IPS-11a (cell line): ENCODE data around the gene CPZ.

Experiments used
- H3K4me3 ChIP-seq: one replicate; pipeline ENCODE4 v1.5.1; 2013; ENCODE audit warnings: low read depth, low read length, control low read depth

CPZ gene

GRCh38 chr4:8579526-8580320, 12.8 kb upstream of the CPZ start:
- H3K4me3 ChIP-seq: no peak overlapping the region

- H3K4me3 ChIP-seq: peak within 1 kb of the TSS; percentile 30
Measured at GRCh38 chr4:8580321-8581093, 12.1 kb upstream of the CPZ start, which contains the start of gene GPR78. Gene GPR78 (plus strand): TSS chr4:8580392. CDS start chr4:8580983, 591 bp downstream.

GRCh38 chr4:8581094-8581861, 11.3 kb upstream of the CPZ start:
- H3K4me3 ChIP-seq: peak overlapping the region; percentile 27

DNA sequence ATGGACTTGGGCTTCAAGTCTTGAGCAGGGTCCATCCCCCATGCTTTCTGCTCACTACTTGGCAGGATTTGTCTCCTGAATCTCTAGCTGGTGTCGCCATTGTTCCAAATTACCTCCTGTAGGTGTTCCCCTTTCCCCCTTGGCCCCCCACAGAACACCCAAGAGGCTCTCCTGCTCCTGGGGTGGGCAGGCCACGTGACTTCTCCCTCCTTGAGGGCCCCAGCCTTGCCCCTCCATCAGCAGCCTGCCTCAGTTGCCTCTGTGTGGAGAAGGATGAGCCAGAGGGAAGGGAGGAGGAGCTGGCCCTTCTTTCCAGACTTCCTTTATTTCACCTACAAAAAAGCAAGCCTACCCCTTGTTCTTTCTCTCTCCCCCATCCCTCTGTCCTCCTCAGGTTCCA, 10.5 kb upstream of the CPZ start:
- H3K4me3 ChIP-seq: no peak overlapping the region

DNA sequence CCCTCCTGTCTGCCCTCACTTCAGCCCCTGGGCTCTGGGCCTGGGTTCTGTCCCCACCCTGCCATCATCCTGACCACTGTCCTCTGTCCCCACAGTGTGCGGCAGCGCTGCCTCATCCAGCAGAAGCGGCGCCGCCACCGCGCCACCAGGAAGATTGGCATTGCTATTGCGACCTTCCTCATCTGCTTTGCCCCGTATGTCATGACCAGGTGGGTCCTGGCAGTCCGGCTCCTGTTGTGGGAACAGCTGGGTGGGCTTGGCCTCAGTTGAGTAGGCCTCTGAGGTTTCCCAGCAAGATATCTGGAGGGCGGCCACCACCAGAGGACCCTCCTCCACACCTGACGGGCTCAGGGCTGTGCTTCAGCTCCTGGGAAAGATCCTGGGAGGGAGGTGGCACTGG, 10.1 kb upstream of the CPZ start:
- no peak overlapping the region for H3K4me3 ChIP-seq

- no peak overlapping the region for H3K4me3 ChIP-seq
Measured at GRCh38 chr4:8582941-8583654, 9.5 kb upstream of the CPZ start.

GRCh38 chr4:8583655-8584025, 8.9 kb upstream of the CPZ start:
- H3K4me3 ChIP-seq: no peak overlapping the region

- H3K4me3 ChIP-seq: no peak overlapping the region
Measured at GRCh38 chr4:8585186-8585585, 7.4 kb upstream of the CPZ start.

DNA sequence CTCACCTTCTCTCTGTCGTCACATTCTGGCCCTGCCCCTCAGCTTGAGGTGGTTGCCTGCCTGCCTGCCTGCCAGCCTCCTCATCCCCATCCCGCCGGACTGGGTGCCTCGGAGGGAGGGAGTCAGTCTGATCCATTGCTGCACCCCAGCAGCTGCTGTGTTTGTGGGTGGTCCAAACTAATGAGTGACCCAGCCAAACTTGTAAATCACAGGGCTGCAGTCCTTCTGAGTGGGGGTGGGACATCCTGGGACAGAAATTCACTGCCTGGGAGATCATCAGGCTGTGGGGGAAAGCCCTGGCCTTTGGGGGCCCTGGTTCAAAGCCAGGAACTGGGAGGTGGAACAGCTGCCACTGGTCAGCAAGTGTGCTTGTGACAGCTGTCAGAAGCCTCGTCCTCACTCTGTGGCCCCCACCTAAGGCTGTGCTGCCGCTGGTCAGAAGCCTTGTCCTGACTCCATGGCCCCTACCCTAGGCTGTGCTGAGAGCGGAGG, 6.8 kb upstream of the CPZ start:
- H3K4me3 ChIP-seq: no peak overlapping the region

DNA sequence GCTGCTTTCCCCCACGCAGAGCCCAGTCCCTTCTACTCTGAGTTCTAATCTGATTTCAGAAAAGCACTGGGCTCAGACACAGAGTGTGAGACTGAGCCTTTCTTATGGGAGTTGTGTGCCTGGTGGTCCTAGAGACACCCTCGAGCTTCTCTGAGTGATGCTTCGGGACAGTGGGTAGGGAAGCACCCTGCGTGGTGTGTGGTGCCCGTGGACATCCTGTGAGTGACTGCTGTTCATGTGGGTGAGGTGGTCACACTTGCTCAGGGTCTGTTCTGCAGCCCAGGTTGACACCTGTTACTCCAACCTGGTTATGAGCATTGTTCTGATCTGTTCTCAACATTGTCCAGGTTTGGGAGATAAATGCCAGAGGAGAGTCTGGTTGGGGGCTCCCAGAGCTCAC, 6.3 kb upstream of the CPZ start:
- no peak overlapping the region for H3K4me3 ChIP-seq

DNA sequence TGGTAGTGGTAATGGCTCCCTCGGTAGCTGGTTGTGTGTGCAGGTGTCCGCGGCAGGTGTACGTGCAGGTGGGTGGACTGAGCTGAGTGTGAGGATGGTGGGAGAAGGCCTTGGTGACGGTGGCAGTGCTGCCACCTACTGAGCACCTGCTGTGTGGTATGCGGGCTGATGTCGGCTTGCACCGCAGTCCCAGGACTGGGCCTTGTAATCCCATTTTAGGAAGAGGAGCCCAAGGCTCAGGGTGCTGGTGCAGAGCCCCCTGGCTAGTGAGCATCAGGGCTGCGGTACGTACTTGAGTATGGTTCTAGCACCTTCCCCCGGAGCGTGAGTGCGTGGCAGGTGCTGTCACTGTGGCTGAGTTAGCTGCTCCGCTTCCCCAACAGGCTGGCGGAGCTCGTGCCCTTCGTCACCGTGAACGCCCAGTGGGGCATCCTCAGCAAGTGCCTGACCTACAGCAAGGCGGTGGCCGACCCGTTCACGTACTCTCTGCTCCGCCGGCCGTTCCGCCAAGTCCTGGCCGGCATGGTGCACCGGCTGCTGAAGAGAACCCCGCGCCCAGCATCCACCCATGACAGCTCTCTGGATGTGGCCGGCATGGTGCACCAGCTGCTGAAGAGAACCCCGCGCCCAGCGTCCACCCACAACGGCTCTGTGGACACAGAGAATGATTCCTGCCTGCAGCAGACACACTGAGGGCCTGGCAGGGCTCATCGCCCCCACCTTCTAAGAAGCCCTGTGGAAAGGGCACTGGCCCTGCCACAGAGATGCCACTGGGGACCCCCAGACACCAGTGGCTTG, 5.7 kb upstream of the CPZ start:
- H3K4me3 ChIP-seq: no peak overlapping the region

- no peak overlapping the region for H3K4me3 ChIP-seq
Measured at GRCh38 chr4:8587469-8588195, 4.9 kb upstream of the CPZ start.

- H3K4me3 ChIP-seq: no peak overlapping the region
Measured at GRCh38 chr4:8588196-8588470, 4.4 kb upstream of the CPZ start.

DNA sequence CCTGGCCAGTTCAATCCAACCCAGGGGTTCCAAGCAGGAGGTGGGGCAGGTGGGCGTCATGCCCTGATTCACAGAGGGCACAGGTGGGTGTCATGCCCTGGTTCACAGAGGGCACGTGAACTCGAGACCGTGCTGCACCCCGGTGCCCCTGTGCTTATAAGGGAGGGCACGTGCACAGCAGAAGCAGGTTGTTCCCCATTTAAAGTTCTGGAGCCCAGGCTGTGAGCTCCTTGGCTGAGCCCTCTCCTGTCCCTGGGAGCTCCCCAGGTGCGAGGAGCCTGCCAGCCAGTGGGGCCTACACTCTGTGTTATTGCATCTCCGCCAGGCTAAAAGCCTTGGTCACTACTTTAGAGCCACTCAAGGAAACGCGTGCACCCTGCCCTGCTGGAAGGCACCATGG, 3.2 kb upstream of the CPZ start:
- H3K4me3 ChIP-seq: no peak overlapping the region

DNA sequence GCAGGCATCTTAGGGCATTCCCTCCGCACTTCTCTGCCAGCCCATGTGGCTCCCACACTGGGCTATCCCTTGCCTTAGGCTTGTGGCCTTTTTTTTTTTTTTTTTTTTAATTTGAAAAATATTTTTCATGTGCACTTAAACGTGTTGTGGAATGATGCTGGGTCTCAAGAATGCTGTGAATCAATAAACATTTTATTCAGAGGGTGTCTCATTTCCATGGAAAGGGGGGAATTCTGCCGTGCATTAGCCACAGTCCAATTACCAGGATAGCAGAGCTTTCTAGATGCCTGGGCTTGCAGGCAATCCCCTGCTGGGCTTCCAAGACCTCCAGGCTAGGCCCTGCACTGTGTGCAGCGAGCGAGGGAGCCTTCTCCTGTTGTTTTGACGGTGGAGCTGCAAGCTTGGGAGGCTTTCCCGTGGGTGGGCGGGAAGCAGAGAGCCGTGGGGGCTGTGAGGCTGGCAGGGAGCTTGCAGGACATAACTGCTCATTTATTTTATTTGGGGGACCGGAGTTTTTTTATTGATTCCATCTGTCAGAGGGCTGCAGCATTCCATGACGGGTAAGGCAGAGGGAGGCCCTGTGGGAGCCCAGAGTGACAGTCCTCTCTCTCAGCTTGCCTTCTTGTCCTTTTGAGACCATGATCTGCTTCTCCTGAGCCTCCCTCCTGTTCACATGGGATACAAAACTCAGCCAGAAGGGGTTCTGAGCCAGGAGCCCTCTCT, 2.6 kb upstream of the CPZ start:
- H3K4me3 ChIP-seq: no peak overlapping the region

DNA sequence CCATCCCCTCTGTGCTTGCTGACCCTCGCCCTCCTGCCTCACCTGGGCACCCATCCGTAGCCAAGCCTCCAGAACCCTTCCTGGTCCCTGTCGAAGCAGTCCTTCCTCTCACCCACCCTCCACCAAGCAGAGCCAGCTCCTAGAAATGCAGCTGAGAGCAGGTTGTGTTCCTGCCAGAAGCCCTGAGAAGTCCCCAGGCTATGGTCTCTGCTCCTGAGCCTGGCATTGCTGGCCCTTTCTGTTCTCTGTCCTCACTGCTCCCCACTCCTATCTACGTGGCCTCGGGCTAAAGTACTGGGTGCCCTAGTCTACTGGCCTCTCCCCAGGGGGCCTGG, 2.1 kb upstream of the CPZ start:
- H3K4me3 ChIP-seq: no peak overlapping the region

- H3K4me3 ChIP-seq: no peak overlapping the region
Measured at GRCh38 chr4:8591114-8591513, 1.5 kb upstream of the CPZ start.

DNA sequence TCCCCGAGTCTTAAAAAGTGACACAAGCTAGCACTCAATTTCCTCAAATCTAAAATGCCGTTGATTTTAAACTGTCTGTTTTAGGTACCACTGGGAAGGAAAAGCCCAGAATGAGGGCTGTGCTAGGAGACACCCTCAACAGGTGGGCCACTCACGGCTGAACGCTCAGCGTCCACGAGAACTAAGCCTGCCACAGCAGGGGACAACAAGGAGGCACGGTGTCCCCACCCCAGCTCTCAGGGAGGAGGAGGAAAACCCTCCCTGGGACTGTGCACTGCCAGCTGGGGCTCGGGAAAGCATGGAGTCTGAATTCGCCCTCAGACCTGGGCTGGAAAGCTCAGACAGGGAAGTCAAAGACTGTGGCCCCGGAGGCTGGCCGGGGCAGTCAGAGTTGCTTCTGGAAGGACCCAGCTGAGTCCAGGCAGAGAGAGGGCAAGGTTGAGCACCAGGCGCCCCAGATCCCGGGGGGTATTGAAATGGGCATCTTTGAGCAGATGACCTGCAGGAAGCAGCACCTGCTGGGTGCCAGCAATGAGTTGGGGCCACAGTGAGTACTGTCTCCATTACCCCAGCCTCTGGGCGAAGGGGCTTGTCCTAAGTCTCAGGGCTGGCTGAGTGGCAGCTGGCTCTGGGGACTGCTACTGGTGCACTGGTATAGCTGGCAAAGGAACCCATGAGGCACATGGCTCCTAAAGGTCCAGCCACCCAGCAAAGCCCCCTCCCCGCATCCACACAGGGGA, 769 bp upstream of the CPZ start:
- no peak overlapping the region for H3K4me3 ChIP-seq
